Inflammatory macrophage treated with lipopolysaccharide for 1 hour (primary cell): Measurements from ENCODE around the gene LCAT.

ENCODE experiments used
- DNase-seq, 2 donors: peaks; one replicate each; pipeline ENCODE4 v3.0.0-alpha.2; 2020 to 2022

LCAT gene

GRCh38 chr16:67909056-67909742, 34.7 kb downstream of the LCAT start:
- DNase-seq = no peak

GRCh38 chr16:67907397-67908180, 36.3 kb downstream of the LCAT start:
- no peak for DNase-seq

GRCh38 chr16:67902831-67903230, 41.1 kb downstream of the LCAT start:
- no peak for DNase-seq

GRCh38 chr16:67901734-67902133, 42.2 kb downstream of the LCAT start:
- DNase-seq = no peak

GRCh38 chr16:67897231-67897630, 46.7 kb downstream of the LCAT start:
- DNase-seq = no peak

- DNase-seq = peak in 1 of 2 donors; percentile 10
Observed at GRCh38 chr16:67893743-67894399, 50.0 kb downstream of the LCAT start.

GRCh38 chr16:67892899-67893742, 50.8 kb downstream of the LCAT start, which contains the start of gene PSKH1:
Gene PSKH1, plus strand, starts transcription at chr16:67893254. Its CDS starts 15,496 bp downstream, at chr16:67908750.
- peak; percentile 94 to 98 for DNase-seq

GRCh38 chr16:67892375-67892774, 51.5 kb downstream of the LCAT start:
- DNase-seq = no peak
